Esophagus squamous epithelium (tissue), 5 donors: ENCODE results near the gene TNNT3. TPM values are rescaled to one million over a fixed set of nuclear protein-coding genes. Genes with fewer than 3 reads are reported as not detected.
"Not testable (repeated sequence)": the region's sequence is repeated elsewhere in the genome, so short reads cannot be mapped to it uniquely, and the experiment has no call there.

Experiments used
- DNase-seq: peaks from one replicate; lab custom pipeline; 2025; lab: John Stamatoyannopoulos, UW
- H3K27ac ChIP-seq, 4 donors: fragments of 200-600 bp; sonication (generic); one replicate each; pipeline ENCODE4 v1.5.1; 2016 to 2019; ENCODE audit warnings: mild to moderate bottlenecking in 1 of 4
- H3K27me3 ChIP-seq, 4 donors: fragments of 200-600 bp; sonication (generic); 1 replicate in 3 of 4; 2 replicates in 1 of 4; pipeline versions ENCODE4 v1.5.1 to v1.6.0; 2017 to 2021; ENCODE audit warnings: antibody characterized with exemption in 1 of 4
- H3K36me3 ChIP-seq, 3 donors: fragments of 200-600 bp; sonication (generic); one replicate each; pipeline ENCODE4 v1.5.1; 2016 to 2019
- H3K4me1 ChIP-seq, 3 donors: fragments of 200-600 bp; sonication (generic); one replicate each; pipeline ENCODE4 v1.5.1; 2017 to 2019
- H3K4me3 ChIP-seq, 4 donors: fragments of 200-600 bp; sonication (generic); 1 replicate in 3 of 4; 2 replicates in 1 of 4; pipeline ENCODE4 v1.5.1; 2016 to 2019; ENCODE audit warnings: mild to moderate bottlenecking in 2 of 4, moderate library complexity in 1 of 4
- H3K9me3 ChIP-seq, 3 donors: fragments of 200-600 bp; sonication (generic); one replicate each; pipeline ENCODE4 v1.5.1; 2016 to 2019
- CTCF ChIP-seq, 6 experiments: fragments of 450-650 bp in 4 of 6; fragments of 200-600 bp in 2 of 6; sonication (generic) in 2 of 6; IDR thresholded peaks; one replicate each; pipeline ENCODE4 v1.5.1; 2016 to 2019; ENCODE audit warnings: antibody characterized with exemption in 6 of 6, mild to moderate bottlenecking in 4 of 6, moderate library complexity in 4 of 6
- POLR2A ChIP-seq, 4 donors: fragments of 450-650 bp; IDR thresholded peaks; one replicate each; pipeline ENCODE4 v1.6.1; 2017; ENCODE audit warnings: antibody characterized with exemption in 4 of 4, mild to moderate bottlenecking in 4 of 4, moderate library complexity in 3 of 4
- WGBS, 2 donors: methylation state at CpG; one replicate each; pipeline ENCODE4 v1.1.5; 2018; 5-methylcytosine and 5-hydroxymethylcytosine counted together
- intact Hi-C: fragments of 100-400 bp; cut with DNase I; formaldehyde crosslinking; loops from one replicate; pipeline ENCODE4 v1.15.0; 2022
- total RNA-seq, 4 donors: library from RNA; depleted of rRNA; stranded (reverse); fragments of >200 nt; gene quantifications; one replicate each; pipeline ENCODE4 v1.1.0, GENCODE V29; 2016
- donor health status: DM: yes; HTN: yes; CAD: no.

The TNNT3 gene
- total RNA-seq, 4 donors from 2014 or later, result 0.76 to 3.1 (median 1.6) TPM; not detected in 1

GRCh38 chr11:1884303-1884700 lies 35.2 kb upstream of the TNNT3 start:
- no peaks in the 10 kb centered on the region for H3K27me3 ChIP-seq
- H3K4me1 ChIP-seq, result peaks cover 26 to 66% (median 42%) of the 10 kb centered on the region in 3 donors
- H3K9me3 ChIP-seq, result no peaks in the 10 kb centered on the region
- peaks cover 0 to 67% (median 28%) of the 10 kb centered on the region in 3 donors for H3K36me3 ChIP-seq
- no peak overlapping the region for H3K27ac ChIP-seq
- no peak overlapping the region for H3K4me3 ChIP-seq
- 87 to 98% methylated on average over 5 of the region's 5 CpGs for WGBS, 2 donors
- intact Hi-C loops, result no loop called here
- TF ChIP-seq CTCF (IDR thresholded peaks at IDR 0.05) (no peak), POLR2A (IDR thresholded peaks at IDR 0.05) (no peak)
- no peak for DNase-seq

GRCh38 chr11:1886551-1886950 lies 33.0 kb upstream of the TNNT3 start:
- H3K9me3 ChIP-seq, DNase-seq: not testable (repeated sequence)
- WGBS, 2 donors, result 80 to 93% methylated on average over 2 to 6 of the region's 13 CpGs

GRCh38 chr11:1887451-1888346 lies 31.8 kb upstream of the TNNT3 start:
- Histone ChIP-seq H3K36me3 (peaks cover 0 to 70% (median 28%) of the 10 kb centered on the region in 3 donors), H3K27ac (peak overlapping the region in 3 of 4 donors; percentile 38 to 81 (median 59)), H3K27me3 (no peaks in the 10 kb centered on the region), H3K9me3 (no peaks in the 10 kb centered on the region), H3K4me1 (peaks cover 0 to 47% (median 20%) of the 10 kb centered on the region in 3 donors), H3K4me3 (no peak overlapping the region)
- intact Hi-C loops, result no loop called here
- DNase-seq, result no peak
- WGBS, 2 donors, result 86 to 90% methylated on average over 3 to 9 of the region's 11 CpGs
- no peak for TF ChIP-seq POLR2A (IDR thresholded peaks at IDR 0.05)
- no peak for TF ChIP-seq CTCF (IDR thresholded peaks at IDR 0.05)

More at GRCh38 chr11:1886551-1886950, 33.0 kb upstream of the TNNT3 start:
- Histone ChIP-seq H3K4me1 (peaks cover 9 to 58% (median 30%) of the 10 kb centered on the region in 3 donors), H3K36me3 (peaks cover 0 to 70% (median 28%) of the 10 kb centered on the region in 3 donors)
- H3K27me3 ChIP-seq, intact Hi-C loops, H3K4me3 ChIP-seq, H3K27ac ChIP-seq: not testable (repeated sequence)

- 35 to 60% methylated on average over 2 to 6 of the region's 9 CpGs for WGBS, 2 donors
- no peak overlapping the region for H3K4me3 ChIP-seq
- no peaks in the 10 kb centered on the region for H3K27me3 ChIP-seq
- peak overlapping the region in 3 of 4 donors; percentile 38 to 81 (median 59) for H3K27ac ChIP-seq
- DNase-seq, result no peak
- no peak for TF ChIP-seq CTCF (IDR thresholded peaks at IDR 0.05)
- no peak for TF ChIP-seq POLR2A (IDR thresholded peaks at IDR 0.05)
- peaks cover 0 to 41% (median 20%) of the 10 kb centered on the region in 3 donors for H3K4me1 ChIP-seq
- H3K36me3 ChIP-seq, result peaks cover 0 to 63% (median 23%) of the 10 kb centered on the region in 3 donors
- intact Hi-C loops, result no loop called here
- H3K9me3 ChIP-seq, result no peaks in the 10 kb centered on the region
Measured at GRCh38 chr11:1888347-1888753, 31.2 kb upstream of the TNNT3 start.

- no peak for DNase-seq
- Histone ChIP-seq H3K36me3 (peaks cover 0 to 59% (median 18%) of the 10 kb centered on the region in 3 donors), H3K27me3 (no peaks in the 10 kb centered on the region), H3K4me1 (peaks cover 0 to 40% (median 20%) of the 10 kb centered on the region in 3 donors), H3K9me3 (no peaks in the 10 kb centered on the region), H3K27ac (peak overlapping the region in 3 of 4 donors; percentile 21 to 81 (median 59)), H3K4me3 (no peak overlapping the region)
- TF ChIP-seq CTCF (IDR thresholded peaks at IDR 0.05) (no peak), POLR2A (IDR thresholded peaks at IDR 0.05) (no peak)
- intact Hi-C loops, result no loop called here
- WGBS, 2 donors, result 78 to 79% methylated on average over 4 of the region's 6 CpGs
Measured at GRCh38 chr11:1888811-1889210, 30.7 kb upstream of the TNNT3 start.
